GM10847 (cell line): Measurements from ENCODE around the gene AK6.
A peak's percentile ranks its signal among the peaks of the same experiment; 100 is the strongest.

Experiments
- POLR2A ChIP-seq: IDR thresholded peaks from 2 replicates; pipeline ENCODE4 v1.6.1; 2011; ENCODE audit not compliant: insufficient read length; ENCODE audit errors: extremely low read depth

The AK6 gene

DNA sequence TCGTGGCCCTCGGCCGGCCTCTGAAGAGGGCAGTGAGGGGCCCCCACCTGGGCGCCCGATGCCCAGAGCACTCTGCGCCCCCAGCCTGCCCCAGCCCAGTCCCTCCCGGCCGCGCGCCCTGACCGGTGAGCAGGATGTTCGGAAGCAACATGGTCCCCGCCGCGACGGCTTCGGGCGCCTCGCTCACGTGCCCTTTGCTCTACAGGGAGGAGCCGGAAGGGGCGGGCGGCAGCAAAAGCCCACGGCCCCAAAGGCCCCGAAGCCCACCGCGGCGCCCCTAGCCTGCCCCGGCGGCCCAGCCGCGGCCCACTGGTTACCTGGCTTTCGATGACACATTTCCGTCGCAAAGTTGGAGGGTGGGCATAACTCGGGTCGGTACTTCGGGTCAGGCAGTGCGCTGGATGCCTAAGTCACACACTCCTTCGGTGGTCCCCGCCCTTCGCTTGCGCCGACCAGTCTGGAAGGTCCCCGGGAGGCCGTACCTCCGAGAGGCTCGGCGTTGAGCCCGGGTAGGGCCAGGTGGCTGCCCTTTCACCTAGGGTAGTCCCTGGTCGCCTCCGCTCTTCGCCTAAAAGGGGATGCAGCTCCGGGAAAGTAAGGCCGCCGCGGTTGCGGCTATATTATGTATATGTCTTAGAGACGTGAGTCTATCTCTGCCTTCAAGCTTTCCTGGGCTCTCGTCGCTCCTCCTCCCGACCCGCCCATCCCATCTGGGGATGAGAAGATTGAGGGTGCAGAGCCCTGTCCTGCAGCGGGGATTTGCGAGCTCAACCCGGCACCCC, at the start of gene AK6, which contains the start of the genes RAD17 and TAF9:
Gene AK6, minus strand, starts transcription at position 181 of the 782 bp plus-strand sequence. Its CDS starts 30 bp downstream, at position 151.
Gene RAD17, plus strand, starts transcription at position 479 of the 782 bp plus-strand sequence. CDS start 2,391 bp downstream, outside the sequence.
Gene TAF9, minus strand, starts transcription at position 181 of the 782 bp plus-strand sequence. CDS start 3,783 bp downstream, outside the sequence.
- TF ChIP-seq POLR2A = peak; percentile 62

GRCh38 chr5:69418554-69418953, 49.2 kb upstream of the AK6 start:
- TF ChIP-seq POLR2A = no peak

DNA sequence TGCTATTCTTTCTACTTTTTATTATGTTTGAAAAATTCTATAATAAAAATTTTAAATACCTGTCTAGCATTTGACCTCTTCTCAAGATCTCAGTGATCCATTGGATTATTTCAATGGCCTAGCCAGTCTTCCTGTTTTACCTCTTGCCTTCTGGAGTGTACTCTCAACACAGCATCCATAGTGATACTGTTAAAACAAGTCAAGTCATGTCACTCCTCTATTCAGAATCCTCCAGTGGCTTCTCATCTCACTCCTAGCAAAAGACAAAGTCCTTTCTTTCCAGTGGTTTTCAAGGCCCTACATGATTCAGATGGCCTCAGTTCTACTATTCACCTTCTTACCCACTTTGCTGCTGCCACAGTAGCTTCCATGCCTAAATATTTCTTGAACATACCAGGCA, 47.4 kb upstream of the AK6 start:
- no peak for TF ChIP-seq POLR2A

- TF ChIP-seq POLR2A = no peak
Measured at GRCh38 chr5:69416180-69416579, 46.9 kb upstream of the AK6 start.

DNA sequence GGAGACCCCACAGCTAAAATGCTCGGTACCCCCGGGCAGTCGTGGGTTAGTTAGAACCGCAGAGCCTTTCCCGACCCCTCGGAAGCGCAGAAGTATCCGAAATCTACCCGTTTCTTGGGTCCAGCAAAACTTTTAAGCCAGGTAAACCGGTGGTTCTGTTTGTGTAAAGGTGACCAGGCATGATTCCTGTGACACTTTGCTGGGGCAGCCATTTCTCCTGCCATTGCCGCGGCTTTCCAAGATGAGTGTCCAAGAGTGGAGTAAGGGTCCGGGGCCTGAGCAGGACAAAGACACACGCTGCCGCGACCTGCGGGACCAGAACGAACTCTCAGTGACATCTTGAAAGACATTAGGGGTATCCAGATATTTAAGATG, 46.3 kb upstream of the AK6 start:
- no peak for TF ChIP-seq POLR2A

DNA sequence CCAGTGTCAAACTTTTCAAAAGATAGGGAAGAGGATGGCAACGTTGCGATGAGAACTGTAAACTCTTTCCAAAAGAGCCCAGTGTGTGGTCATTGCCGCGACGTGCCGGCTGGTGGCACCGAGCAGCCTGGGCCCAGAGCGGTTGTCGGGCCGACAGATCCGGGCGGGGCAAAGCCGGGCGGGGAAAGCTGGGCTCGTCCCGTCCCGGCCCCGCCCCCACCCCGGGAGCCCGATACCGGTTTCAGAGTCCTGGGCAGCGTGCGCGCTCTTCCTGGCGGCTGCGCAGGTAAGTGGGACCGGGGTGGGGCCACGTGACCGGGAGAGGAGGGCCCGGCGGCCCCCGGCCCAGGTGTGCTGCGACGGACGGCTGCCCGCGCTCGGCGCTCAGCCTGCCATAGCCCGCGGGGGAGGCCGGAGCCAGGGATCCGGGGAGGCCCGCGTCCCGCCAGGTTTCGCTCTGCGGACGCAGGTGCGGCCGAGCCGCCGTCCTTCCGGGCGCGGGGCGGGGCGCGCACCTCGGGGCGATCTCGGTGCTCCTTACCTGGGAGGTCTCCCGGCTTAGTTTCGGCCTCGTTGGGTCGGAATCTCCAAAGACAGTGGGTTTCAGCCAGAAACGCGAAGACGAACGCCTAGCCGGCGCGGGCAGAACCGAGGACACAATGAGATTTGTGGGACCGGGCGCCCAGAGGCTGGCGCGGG, 45.7 kb upstream of the AK6 start, which contains the start of gene MARVELD2:
Gene MARVELD2, plus strand, starts transcription at position 232 of the 699 bp plus-strand sequence. CDS start 4,270 bp downstream, outside the sequence.
- TF ChIP-seq POLR2A = peak; percentile 13

DNA sequence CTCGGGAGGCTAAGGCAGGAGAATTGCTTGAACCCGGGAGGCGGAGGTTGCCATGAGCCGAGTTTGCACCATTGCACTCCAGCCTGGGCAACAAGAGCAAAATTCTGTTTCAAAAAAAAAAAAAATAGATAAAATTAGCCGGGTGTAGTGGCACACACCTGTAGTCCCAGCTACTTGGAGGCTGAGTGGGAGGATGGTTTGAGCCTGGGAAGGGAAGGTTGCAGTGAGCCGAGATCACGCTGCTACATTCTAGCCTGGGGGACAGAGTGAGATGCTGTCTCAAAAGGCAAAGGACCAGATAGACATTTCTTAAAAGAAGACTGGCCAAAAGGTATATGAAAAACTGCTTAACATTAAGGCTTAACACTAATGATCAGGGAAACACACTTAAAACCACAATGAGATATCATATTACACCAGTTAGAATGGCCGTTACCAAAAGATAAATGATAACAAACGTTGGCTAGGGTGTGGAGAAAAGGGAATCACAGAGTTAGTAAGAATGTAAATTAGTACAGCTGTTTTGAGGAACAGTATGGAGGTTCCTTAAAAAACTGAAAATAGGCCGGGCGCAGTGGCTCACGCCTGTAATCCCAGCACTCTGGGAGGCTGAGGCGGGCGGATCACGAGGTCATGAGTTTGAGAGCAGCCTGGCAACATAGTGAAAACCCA, 35.5 kb upstream of the AK6 start:
- no peak for TF ChIP-seq POLR2A

- no peak for TF ChIP-seq POLR2A
Measured at GRCh38 chr5:69378376-69378775, 9.1 kb upstream of the AK6 start.

DNA sequence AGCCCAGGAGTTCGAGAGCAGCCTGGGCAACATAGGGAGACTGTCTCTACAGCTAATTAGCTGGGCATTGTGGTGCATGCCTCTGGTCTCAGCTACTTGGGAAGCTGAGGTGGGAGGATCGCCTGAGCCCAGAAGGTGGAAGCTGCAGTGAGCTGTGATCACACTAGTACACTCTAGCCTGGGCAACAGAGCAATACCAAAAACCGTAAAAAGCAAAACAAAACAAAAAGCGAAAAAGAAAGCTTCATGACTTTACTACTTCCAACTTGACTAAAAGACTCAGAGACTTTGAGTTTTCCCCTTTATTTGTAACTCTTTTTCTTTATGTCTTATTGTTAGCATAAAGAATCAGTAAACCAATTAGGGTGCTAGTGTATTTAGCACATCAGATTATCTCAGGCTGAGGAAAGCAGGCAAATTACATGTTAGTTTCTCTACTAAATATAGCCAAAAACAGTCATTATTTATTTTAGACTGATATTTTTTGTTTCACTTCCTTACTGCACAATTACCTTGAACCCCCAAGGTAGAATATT, 5.7 kb upstream of the AK6 start:
- no peak for TF ChIP-seq POLR2A

GRCh38 chr5:69372394-69372793, 3.1 kb upstream of the AK6 start:
- no peak for TF ChIP-seq POLR2A

- TF ChIP-seq POLR2A = no peak
Measured at GRCh38 chr5:69368458-69369339, 621 bp downstream of the AK6 start.

- no peak for TF ChIP-seq POLR2A
Measured at GRCh38 chr5:69367697-69368279, 1.5 kb downstream of the AK6 start.

- TF ChIP-seq POLR2A = no peak
Measured at GRCh38 chr5:69364850-69365249, 4.5 kb downstream of the AK6 start.

GRCh38 chr5:69364414-69364813, 4.9 kb downstream of the AK6 start:
- TF ChIP-seq POLR2A = no peak
